ENCODE results near the gene LGALS3BP.

Gene LGALS3BP

GRCh38 chr17:78996781-78997201, 17.1 kb upstream of the LGALS3BP start:
- TF ChIP-seq, protein P1, sequence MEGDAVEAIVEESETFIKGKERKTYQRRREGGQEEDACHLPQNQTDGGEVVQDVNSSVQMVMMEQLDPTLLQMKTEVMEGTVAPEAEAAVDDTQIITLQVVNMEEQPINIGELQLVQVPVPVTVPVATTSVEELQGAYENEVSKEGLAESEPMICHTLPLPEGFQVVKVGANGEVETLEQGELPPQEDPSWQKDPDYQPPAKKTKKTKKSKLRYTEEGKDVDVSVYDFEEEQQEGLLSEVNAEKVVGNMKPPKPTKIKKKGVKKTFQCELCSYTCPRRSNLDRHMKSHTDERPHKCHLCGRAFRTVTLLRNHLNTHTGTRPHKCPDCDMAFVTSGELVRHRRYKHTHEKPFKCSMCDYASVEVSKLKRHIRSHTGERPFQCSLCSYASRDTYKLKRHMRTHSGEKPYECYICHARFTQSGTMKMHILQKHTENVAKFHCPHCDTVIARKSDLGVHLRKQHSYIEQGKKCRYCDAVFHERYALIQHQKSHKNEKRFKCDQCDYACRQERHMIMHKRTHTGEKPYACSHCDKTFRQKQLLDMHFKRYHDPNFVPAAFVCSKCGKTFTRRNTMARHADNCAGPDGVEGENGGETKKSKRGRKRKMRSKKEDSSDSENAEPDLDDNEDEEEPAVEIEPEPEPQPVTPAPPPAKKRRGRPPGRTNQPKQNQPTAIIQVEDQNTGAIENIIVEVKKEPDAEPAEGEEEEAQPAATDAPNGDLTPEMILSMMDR (conservative IDR thresholded peaks at IDR 0.05): no peak
- peak overlapping the region; percentile 90 for H3K27ac ChIP-seq

- H3K27ac ChIP-seq: peak overlapping the region; percentile 90
- TF ChIP-seq, protein P1 (conservative IDR thresholded peaks at IDR 0.05): no peak
These were observed 16.2 kb upstream of the LGALS3BP start for GRCh38 chr17:78995761-78996451.

DNA sequence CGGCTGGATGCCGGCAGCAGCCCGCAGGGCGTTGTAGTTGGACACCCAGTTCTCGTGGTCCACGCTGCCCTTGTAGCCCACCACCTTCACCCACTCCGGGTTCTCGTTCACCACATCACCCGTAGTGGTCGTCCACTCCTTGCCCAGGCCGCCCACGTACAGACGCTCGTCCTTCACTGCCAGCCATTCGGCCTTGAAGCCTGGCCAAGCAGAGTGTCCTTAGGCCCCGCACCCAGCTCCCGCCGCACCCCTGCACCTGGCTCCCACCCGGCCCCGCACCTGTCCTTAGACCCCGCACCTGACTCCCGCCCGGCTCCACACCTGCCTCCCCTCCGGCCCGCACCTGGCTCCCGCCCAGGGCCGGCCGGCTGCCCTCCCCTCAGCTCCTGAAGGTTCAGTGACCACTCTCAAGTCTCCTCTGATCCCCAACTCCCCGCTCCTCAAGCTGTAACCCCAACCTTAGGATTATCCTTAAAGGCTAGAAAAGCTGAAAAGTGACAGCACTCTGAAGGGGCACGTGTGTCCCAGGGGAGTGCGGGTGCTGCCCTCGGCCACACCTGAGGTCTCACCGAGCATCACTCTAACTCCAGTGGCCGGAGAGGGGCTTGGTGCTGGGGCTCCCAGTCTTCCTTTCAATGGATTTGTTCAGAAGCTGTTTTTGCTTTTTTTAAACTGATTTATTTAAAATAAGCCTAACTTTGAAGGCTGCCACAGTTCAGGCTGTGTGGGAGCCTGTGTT, 15.5 kb upstream of the LGALS3BP start:
- peak overlapping the region; percentile 90 for H3K27ac ChIP-seq
- TF ChIP-seq, protein P1 (conservative IDR thresholded peaks at IDR 0.05): no peak

- TF ChIP-seq, protein P1 (conservative IDR thresholded peaks at IDR 0.05): no peak
- peak overlapping the region; percentile 90 for H3K27ac ChIP-seq
These were observed 14.4 kb upstream of the LGALS3BP start for GRCh38 chr17:78993981-78994671.

GRCh38 chr17:78993241-78993956, 13.7 kb upstream of the LGALS3BP start:
- TF ChIP-seq, protein P1 (conservative IDR thresholded peaks at IDR 0.05): peak; percentile 93
- H3K27ac ChIP-seq: peak overlapping the region; percentile 90

- H3K27ac ChIP-seq: peak overlapping the region; percentile 90
- TF ChIP-seq, protein P1 (conservative IDR thresholded peaks at IDR 0.05): no peak
These were observed 13.0 kb upstream of the LGALS3BP start for GRCh38 chr17:78992542-78993212.

Measured in VCaP (cell line).